ENCODE data around the gene SLC29A4. TPM values are rescaled to one million over a fixed set of nuclear protein-coding genes. Genes with fewer than 3 reads are reported as not detected.
"Not testable (repeated sequence)": the region's sequence is repeated elsewhere in the genome, so short reads cannot be mapped to it uniquely, and the experiment has no call there.

The SLC29A4 gene
- total RNA-seq, 6 experiments from 2014 or later = 1.5 to 7.7 (median 3.9) TPM

GRCh38 chr7:5270788-5271187, 12.0 kb upstream of the SLC29A4 start:
- Histone ChIP-seq H3K36me3 (no peaks in the 10 kb centered on the region), H3K27ac (no peak overlapping the region), H3K9me3 (no peaks in the 10 kb centered on the region), H3K4me1 (no peaks in the 10 kb centered on the region), H3K4me3 (no peak overlapping the region), H3K27me3 (no peaks in the 10 kb centered on the region)
- no peak for TF ChIP-seq CTCF (IDR thresholded peaks at IDR 0.05)
- TF ChIP-seq POLR2A (IDR thresholded peaks at IDR 0.05) = no peak
- no peak for ATAC-seq
- intact Hi-C loops (cut with DNase I) = no loop called here
- WGBS (ENCODE audit: insufficient coverage, low coverage, low lambda C conversion rate, missing lambda C conversion rate) = 49% methylated on average over 3 of the region's 6 CpGs
- DNase-seq = no peak

- H3K4me1 ChIP-seq; H3K27ac ChIP-seq; DNase-seq; ATAC-seq; H3K36me3 ChIP-seq; H3K9me3 ChIP-seq; H3K4me3 ChIP-seq; H3K27me3 ChIP-seq; intact Hi-C loops (cut with DNase I): not testable (repeated sequence)
- 77% methylated on average over 7 of the region's 18 CpGs for WGBS (ENCODE audit: insufficient coverage, low coverage, low lambda C conversion rate, missing lambda C conversion rate)
These were observed 8.8 kb upstream of the SLC29A4 start for GRCh38 chr7:5273831-5274405.

- ATAC-seq (no peak), DNase-seq (no peak)
- Histone ChIP-seq H3K4me3 (no peak overlapping the region), H3K9me3 (no peaks in the 10 kb centered on the region), H3K27ac (no peak overlapping the region), H3K4me1 (no peaks in the 10 kb centered on the region), H3K36me3 (no peaks in the 10 kb centered on the region), H3K27me3 (no peaks in the 10 kb centered on the region)
- intact Hi-C loops (cut with DNase I) = no loop called here
- whole genome bisulfite sequencing (ENCODE audit: insufficient coverage, low coverage, low lambda C conversion rate, missing lambda C conversion rate) = 75% methylated on average over 4 of the region's 7 CpGs
- TF ChIP-seq CTCF (IDR thresholded peaks at IDR 0.05) = no peak
- no peak for TF ChIP-seq POLR2A (IDR thresholded peaks at IDR 0.05)
These were observed 8.3 kb upstream of the SLC29A4 start for GRCh38 chr7:5274441-5274840.

- DNase-seq; H3K9me3 ChIP-seq; H3K4me3 ChIP-seq; intact Hi-C loops (cut with DNase I); H3K27me3 ChIP-seq; H3K36me3 ChIP-seq; H3K27ac ChIP-seq; H3K4me1 ChIP-seq: not testable (repeated sequence)
- peak in 2 of 4 donors; percentile 37 to 46 for ATAC-seq
- 53% methylated on average over 3 of the region's 11 CpGs for WGBS (ENCODE audit: insufficient coverage, low coverage, low lambda C conversion rate, missing lambda C conversion rate)
These were observed 7.7 kb upstream of the SLC29A4 start for GRCh38 chr7:5274985-5275431.

GRCh38 chr7:5275510-5275909, 7.2 kb upstream of the SLC29A4 start:
- peak in 2 of 4 donors; percentile 33 to 41 for ATAC-seq
- H3K9me3 ChIP-seq; intact Hi-C loops (cut with DNase I); H3K4me3 ChIP-seq; DNase-seq; H3K4me1 ChIP-seq; H3K27me3 ChIP-seq; H3K36me3 ChIP-seq; H3K27ac ChIP-seq: not testable (repeated sequence)
- WGBS (ENCODE audit: insufficient coverage, low coverage, low lambda C conversion rate, missing lambda C conversion rate) = 8% methylated on average over 2 of the region's 10 CpGs

GRCh38 chr7:5276123-5276522, 6.6 kb upstream of the SLC29A4 start:
- H3K9me3 ChIP-seq; H3K27ac ChIP-seq; H3K4me3 ChIP-seq; intact Hi-C loops (cut with DNase I); H3K36me3 ChIP-seq; DNase-seq; H3K4me1 ChIP-seq; ATAC-seq; H3K27me3 ChIP-seq: not testable (repeated sequence)
- whole genome bisulfite sequencing (ENCODE audit: insufficient coverage, low coverage, low lambda C conversion rate, missing lambda C conversion rate) = 85% methylated on average over 9 of the region's 14 CpGs

GRCh38 chr7:5276611-5277010, 6.1 kb upstream of the SLC29A4 start:
- H3K9me3 ChIP-seq = no peaks in the 10 kb centered on the region
- no peak overlapping the region for H3K27ac ChIP-seq
- ATAC-seq (no peak), DNase-seq (no peak)
- no peaks in the 10 kb centered on the region for H3K27me3 ChIP-seq
- no peaks in the 10 kb centered on the region for H3K36me3 ChIP-seq
- no peaks in the 10 kb centered on the region for H3K4me1 ChIP-seq
- WGBS (ENCODE audit: insufficient coverage, low coverage, low lambda C conversion rate, missing lambda C conversion rate) = 78% methylated on average over 9 of the region's 15 CpGs
- no peak for TF ChIP-seq CTCF (IDR thresholded peaks at IDR 0.05)
- no peak for TF ChIP-seq POLR2A (IDR thresholded peaks at IDR 0.05)
- intact Hi-C loops (cut with DNase I) = no loop called here
- no peak overlapping the region for H3K4me3 ChIP-seq
